HG02763 (cell line): ENCODE data around the gene F2R.
"Not testable (repeated sequence)": the region's sequence is repeated elsewhere in the genome, so short reads cannot be mapped to it uniquely, and the experiment has no call there.

Experiments used
- ATAC-seq: cut with Tn5 transposase; IDR thresholded peaks from one replicate; pipeline ENCODE4 v1.9.1; 2021; ENCODE audit warnings: mild to moderate bottlenecking, moderate library complexity; ENCODE audit not compliant: unreplicated experiment

F2R gene

GRCh38 chr5:76747706-76748105, 31.8 kb downstream of the F2R start:
- ATAC-seq: no peak

- no peak for ATAC-seq
Measured at GRCh38 chr5:76751291-76751690, 35.4 kb downstream of the F2R start.

GRCh38 chr5:76754668-76755078, 38.7 kb downstream of the F2R start:
- ATAC-seq: no peak

DNA sequence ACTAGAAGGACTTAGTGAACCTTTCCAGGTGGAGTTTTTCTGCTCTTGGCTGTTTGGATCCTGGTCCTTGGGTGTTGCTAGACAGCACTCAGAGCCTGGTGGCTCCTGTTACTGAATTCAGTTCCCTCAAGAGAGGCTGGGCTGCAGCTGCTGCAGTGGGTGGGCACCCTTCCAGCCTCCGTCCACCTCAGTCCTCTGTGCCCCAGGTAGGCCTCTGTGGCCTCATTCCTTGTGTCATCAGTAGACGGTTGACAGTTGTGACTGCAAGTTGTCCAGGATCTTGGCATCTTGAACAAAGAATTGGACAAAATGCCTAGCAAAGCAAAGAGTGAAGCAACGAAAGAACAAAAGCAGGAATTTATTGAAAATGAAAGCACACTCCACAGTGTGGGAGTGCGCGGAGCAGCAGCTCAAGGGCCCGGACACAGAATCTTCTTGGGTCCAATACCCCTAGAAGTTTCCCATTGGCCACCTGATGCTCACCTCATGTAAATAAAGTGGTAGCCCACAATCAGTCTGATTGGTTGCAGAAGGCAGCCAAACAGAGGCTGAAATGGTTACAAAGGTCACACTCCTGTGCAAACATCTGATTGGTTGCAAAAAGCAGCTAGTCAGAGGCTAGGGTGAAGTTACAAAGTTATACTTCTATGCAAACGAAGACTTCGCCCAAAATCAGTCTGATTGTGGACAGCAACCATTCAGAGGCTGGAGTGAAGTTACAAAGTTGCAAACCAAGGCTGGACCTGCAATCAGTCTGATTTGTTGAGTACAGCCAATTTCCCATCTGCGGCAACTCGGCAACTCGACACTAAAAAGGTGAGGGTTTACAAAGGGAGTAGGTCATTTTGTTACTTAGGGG, 40.1 kb downstream of the F2R start:
- ATAC-seq: no peak

DNA sequence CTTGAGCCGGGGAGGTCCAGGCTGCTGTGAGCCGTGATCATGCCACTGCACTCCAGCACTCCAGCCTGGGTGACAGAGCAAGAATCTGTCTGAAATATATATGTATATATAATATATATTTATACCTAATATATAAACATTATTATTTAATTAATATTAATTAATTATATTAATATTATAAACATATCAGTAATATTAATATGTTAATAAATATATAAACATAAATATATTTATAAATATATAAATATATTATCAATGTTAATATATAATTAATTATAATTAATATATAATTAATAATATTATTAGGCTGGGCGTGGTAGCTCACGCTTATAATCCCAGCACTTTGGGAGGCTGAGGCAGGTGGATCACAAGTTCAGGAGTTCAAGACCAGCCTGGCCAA, 41.1 kb downstream of the F2R start:
- no peak for ATAC-seq

DNA sequence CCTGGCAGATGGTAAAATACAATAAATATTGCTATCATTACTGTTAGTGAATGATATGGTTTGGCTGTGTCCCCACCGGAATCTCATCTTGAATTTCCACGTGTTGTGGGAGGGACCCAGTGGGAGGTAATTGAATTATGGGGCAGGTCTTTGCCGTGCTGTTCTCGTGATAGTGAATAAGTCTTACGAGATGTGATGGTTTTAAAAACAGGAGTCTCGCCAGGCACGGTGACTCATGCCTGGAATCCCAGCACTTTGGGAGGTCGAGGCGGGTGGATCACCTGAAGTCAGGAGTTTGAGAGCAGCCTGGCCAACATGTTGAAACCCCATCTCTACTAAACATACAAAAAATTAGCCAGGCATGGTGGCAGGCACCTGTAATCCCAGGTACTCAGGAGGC, 45.2 kb downstream of the F2R start:
- ATAC-seq: not testable (repeated sequence)

- no peak for ATAC-seq
Measured at GRCh38 chr5:76762484-76762883, 46.6 kb downstream of the F2R start.

DNA sequence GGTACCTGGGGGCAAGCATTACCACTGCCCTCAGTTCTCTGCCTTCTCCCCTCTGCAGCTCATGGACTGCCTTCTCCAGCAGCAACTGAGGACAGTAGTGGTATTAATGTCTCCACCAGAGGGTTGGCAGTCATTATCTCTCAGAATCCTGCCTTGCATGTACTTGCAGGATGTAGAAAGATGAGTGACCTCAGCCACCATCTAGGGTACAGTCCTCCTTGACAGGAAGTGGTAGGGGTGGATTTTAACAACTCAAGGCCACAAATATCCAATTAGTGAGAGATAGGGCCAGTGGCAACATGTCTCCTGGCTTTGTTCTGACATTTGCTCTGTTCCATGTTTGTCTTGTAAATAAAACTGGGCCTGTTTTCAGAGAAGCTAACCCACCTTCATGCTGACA, 47.2 kb downstream of the F2R start:
- no peak for ATAC-seq

- ATAC-seq: no peak
Measured at GRCh38 chr5:76764374-76764773, 48.4 kb downstream of the F2R start.

- no peak for ATAC-seq
Measured at GRCh38 chr5:76765249-76765648, 49.3 kb downstream of the F2R start.

DNA sequence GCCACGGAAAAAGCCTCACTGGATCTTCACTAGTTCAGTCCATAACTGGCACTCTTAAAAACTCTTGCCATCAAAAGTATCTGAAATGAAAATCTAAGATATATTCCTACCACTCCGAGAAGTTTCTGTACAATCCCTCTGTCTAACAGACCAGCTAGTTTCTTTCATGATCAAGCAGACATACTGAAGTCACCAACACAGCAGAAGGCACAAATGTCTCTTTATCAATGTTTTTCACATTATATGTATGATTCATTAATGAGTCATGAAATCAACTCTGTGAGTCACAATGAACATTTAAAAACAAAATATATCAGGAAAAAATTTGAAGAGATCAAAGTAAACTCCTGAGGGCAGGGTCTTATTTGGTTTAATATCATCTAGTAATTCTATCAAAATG, 50.8 kb downstream of the F2R start:
- ATAC-seq: no peak

- ATAC-seq: not testable (repeated sequence)
Measured at GRCh38 chr5:76771041-76771440, 55.1 kb downstream of the F2R start.

DNA sequence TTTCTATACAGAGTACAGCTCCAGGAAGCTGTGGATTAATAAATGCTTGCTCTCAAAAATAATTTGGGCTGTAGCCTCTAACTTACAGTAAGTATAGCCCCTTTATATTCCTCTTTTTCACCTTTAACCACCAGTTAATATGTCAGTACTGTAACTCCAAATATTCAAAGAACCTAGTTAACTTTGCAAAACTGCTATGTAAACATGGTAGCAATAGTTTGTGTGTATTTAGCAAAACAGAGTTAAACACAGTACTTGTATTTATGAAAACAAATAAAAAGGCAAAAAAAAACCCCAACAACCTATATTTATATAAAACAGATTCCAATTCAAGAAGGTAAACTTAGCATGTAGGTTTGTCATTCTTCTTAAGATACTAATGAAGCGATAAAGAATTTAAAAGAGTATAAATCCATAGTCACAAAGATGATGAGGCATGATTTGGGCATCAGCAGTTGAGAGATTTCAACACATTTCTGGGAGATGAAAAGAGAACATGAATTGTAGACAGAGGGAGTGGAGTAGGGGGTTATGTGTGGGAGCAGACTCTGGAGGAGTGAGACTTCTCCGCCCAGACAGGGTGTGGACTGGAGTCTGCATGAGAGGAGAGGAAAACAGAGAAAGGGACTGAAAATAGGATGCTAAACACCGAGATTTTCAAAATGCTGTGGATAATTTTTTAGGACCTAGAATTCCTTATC, 55.9 kb downstream of the F2R start:
- no peak for ATAC-seq

- no peak for ATAC-seq
Measured at GRCh38 chr5:76775921-76776320, 60.0 kb downstream of the F2R start.

DNA sequence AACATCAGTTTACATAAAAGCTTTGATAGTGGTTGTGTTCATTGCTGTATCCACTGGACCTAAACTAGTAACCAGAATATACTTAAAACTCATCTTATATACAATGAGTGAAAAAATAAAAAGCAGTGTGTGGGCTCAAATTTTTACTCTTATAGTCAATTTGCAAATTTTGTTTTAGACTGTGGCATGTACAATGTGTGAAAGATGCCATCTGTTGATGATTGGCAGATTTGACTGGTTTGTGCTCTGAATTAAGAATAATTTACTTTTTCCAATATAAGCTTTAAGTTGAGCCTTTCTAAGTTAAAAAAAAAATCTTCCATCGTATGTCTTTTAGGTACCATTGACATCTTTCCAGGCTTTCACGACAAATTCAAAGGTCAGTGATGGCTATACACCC, 60.5 kb downstream of the F2R start:
- ATAC-seq: no peak

DNA sequence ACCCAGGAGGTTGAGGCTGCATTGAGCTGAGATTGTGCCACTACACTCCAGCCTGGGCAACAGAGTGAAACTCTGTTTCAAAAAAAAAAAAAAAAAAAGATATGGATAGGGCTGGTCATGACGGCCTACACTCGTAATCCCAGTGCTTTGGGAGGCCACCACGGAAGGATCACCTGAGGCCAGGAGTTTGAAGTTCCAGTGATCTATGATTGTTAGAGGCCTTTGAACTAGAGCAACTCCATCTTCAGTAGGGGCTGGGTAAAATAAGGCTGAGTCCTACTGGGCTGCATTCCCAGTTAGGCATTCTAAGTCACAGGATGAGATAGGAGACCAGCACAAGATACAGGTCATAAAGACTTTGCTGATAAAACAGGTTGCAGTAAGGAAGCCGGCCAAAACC, 64.7 kb downstream of the F2R start:
- not testable (repeated sequence) for ATAC-seq

DNA sequence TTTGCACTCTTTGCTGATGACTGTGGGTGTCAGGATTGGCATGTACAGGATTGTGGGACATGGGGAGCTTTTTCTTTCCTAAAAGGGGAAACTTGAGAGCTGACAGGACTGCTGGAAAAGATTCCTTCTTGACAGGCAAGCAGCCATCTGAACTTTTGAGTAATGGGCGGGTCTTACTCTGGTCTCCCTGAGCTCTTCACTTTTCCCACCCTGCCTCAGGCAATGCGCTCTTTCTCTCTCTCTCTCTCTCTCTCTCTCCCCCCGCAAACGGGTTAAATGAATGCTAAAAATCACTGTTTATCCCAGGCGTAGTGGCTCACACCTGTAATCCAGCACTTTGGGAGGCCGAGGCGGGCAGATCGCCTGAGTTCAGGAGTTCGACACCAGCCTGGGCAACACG, 65.8 kb downstream of the F2R start:
- no peak for ATAC-seq

GRCh38 chr5:76782444-76782843, 66.5 kb downstream of the F2R start:
- no peak for ATAC-seq
